ENCODE data around the gene FZR1. TPM values are rescaled to one million over a fixed set of nuclear protein-coding genes. Genes with fewer than 3 reads are reported as not detected.

FZR1 gene
- total and polyA plus RNA-seq, 2 of the 13 experiments (the other 11 are each of a cell fraction or from before 2014, with no cell fraction given): 29.0 to 30.8 TPM

DNA sequence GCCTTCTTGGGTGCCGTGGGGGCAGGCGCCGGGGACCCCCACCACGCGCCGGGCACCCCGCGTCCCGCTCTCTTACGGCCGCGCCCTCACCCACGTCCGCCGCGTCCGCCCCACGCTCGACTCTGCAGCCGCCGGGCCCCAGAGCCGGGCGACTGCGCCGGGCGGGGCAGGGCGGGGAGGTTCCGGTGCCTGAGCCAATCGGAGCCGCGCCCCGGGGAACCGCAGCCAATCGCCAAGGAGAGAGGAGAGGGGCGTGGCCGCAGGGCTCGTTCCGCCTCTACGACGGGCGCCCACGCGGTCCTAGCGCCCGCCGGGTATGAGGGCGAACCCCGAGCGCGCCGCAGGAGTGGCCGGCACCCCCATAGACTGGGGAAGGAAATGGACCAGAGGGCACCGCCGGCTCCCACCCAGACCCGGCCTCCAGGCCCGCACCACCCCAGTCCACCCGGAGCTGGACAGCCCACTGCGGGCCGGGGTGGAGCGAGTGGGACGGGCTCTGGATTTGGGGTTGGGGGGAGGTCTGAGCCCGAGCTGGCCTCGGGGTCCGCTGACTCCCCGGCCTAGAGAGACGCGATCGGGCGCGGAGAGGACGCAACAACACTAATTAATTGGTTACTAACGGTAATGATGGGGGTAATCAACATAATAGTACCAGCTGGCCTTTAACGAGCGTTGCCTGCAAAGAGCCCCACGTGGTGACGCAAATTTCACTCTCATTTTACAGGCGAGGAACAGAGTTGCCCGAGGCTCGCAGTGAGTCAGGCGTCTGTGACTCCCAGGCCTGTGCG lies 51.5 kb downstream of the FZR1 start, which contains the start of gene MFSD12 (continued):
- TF ChIP-seq, protein P1, sequence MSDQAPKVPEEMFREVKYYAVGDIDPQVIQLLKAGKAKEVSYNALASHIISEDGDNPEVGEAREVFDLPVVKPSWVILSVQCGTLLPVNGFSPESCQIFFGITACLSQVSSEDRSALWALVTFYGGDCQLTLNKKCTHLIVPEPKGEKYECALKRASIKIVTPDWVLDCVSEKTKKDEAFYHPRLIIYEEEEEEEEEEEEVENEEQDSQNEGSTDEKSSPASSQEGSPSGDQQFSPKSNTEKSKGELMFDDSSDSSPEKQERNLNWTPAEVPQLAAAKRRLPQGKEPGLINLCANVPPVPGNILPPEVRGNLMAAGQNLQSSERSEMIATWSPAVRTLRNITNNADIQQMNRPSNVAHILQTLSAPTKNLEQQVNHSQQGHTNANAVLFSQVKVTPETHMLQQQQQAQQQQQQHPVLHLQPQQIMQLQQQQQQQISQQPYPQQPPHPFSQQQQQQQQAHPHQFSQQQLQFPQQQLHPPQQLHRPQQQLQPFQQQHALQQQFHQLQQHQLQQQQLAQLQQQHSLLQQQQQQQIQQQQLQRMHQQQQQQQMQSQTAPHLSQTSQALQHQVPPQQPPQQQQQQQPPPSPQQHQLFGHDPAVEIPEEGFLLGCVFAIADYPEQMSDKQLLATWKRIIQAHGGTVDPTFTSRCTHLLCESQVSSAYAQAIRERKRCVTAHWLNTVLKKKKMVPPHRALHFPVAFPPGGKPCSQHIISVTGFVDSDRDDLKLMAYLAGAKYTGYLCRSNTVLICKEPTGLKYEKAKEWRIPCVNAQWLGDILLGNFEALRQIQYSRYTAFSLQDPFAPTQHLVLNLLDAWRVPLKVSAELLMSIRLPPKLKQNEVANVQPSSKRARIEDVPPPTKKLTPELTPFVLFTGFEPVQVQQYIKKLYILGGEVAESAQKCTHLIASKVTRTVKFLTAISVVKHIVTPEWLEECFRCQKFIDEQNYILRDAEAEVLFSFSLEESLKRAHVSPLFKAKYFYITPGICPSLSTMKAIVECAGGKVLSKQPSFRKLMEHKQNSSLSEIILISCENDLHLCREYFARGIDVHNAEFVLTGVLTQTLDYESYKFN (CRISPR knock-in tag; conservative IDR thresholded peaks at IDR 0.05): 0 out of 2 replicates have a peak, but pooled peaks have one; percentile 30
- TF ChIP-seq IRX3 (CRISPR knock-in tag; IDR thresholded peaks at IDR 0.05; ENCODE audit: borderline replicate concordance, low read depth) (no peak), FOXA1 (IDR thresholded peaks at IDR 0.05) (no peak), FOXA1 (CRISPR knock-in tag; IDR thresholded peaks at IDR 0.05) (no peak), ZNF607 (CRISPR knock-in tag; IDR thresholded peaks at IDR 0.05; ENCODE audit: borderline replicate concordance) (peak; percentile 81; the same call in 1 of the 2 replicates), GABPA (IDR thresholded peaks at IDR 0.05; ENCODE audit: low read depth, low read length) (peak; percentile 64), GABPA (CRISPR knock-in tag; IDR thresholded peaks at IDR 0.05; ENCODE audit: low read depth) (peak; percentile 63; the same call in 1 of the 2 replicates), HOXA3 (CRISPR knock-in tag; IDR thresholded peaks at IDR 0.05) (no peak; the same call in 1 of the 2 replicates), KDM3A (CRISPR knock-in tag; IDR thresholded peaks at IDR 0.05; ENCODE audit: low read depth) (peak; percentile 62; the same call in 1 of the 2 replicates), PHF21A (CRISPR knock-in tag; IDR thresholded peaks at IDR 0.05) (peak; percentile 38; the same call in 1 of the 2 replicates), ZNF205 (CRISPR knock-in tag; IDR thresholded peaks at IDR 0.05) (no peak), KLF9 (CRISPR knock-in tag; IDR thresholded peaks at IDR 0.05; ENCODE audit: low read depth) (no peak), TFDP2 (CRISPR knock-in tag; IDR thresholded peaks at IDR 0.05) (0 out of 2 replicates have a peak, but pooled peaks have one; percentile 6), HNRNPLL (IDR thresholded peaks at IDR 0.05; ENCODE audit: low read depth, low read length, poor library complexity, severe bottlenecking) (peak; percentile 54), GZF1 (CRISPR knock-in tag; IDR thresholded peaks at IDR 0.05) (no peak), ARHGAP35 (CRISPR knock-in tag; IDR thresholded peaks at IDR 0.05; ENCODE audit: borderline replicate concordance) (no peak), ATF5 (CRISPR knock-in tag; IDR thresholded peaks at IDR 0.05; ENCODE audit: low read depth) (no peak), ZNF639 (CRISPR knock-in tag; conservative IDR thresholded peaks at IDR 0.05) (no peak; the same call in 1 of the 2 replicates), GMEB1 (CRISPR knock-in tag; IDR thresholded peaks at IDR 0.05; ENCODE audit: borderline replicate concordance) (peak; percentile 85), KDM4B (CRISPR knock-in tag; IDR thresholded peaks at IDR 0.05) (no peak), KDM5A (IDR thresholded peaks at IDR 0.05; ENCODE audit: borderline replicate concordance, low read length) (peak; percentile 26; the same call in 1 of the 2 replicates), SPEN (CRISPR knock-in tag; IDR thresholded peaks at IDR 0.05; ENCODE audit: low read depth) (peak; percentile 48)

Measured in HepG2 (cell line).